ENCODE measurements around the gene AMOTL1.

Gene AMOTL1

DNA sequence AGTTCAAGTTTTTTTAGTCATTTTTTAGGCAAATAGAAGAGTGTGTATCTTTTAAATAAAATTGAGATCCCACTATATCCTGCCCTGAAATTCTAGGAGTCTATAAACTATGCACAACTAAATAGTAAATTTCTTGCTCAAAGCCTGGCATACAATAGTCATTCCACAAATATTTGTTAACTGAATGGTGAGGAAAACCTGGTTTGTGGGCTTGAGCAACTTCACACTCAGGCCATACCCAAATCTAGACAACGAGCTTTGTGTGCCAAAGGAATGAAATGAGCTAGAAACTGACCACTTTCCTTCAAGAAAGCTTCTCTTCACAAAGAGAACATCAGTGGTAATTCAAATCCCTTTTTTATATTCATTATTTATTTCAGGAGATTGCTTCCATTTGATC, 39.6 kb upstream of the AMOTL1 start:
- H3K36me3 ChIP-seq (ENCODE audit: control insufficient read depth in 4 of 4, insufficient read depth in 4 of 4, low read length in 3 of 4): no peaks in the 10 kb centered on the region
- H3K4me1 ChIP-seq (ENCODE audit: control extremely low read depth in 1 of 4, control insufficient read depth in 4 of 4, insufficient read depth in 4 of 4, low read length in 3 of 4): peaks cover 0 to 6% (median 3%) of the 10 kb centered on the region in 4 experiments
- no peak overlapping the region for H3K27ac ChIP-seq (ENCODE audit: insufficient read depth in 1 of 2, low read depth in 1 of 2, low read length in 2 of 2, poor library complexity in 1 of 2, severe bottlenecking in 2 of 2)
- no peak for DNase-seq
- POLR2A ChIA-PET: no interaction called here
- peaks cover 0 to 2% (median 0%) of the 10 kb centered on the region in 5 experiments for H3K27me3 ChIP-seq (replicated peaks in 2 of 5; ENCODE audit: control insufficient read depth in 4 of 5, insufficient read depth in 5 of 5, low read length in 4 of 5)
- WGBS (ENCODE audit: insufficient coverage): no CpG with 5 or more reads among the region's 1 CpG
- CTCF ChIA-PET: interaction anchor here (0.7 to 1.3 kb wide), 2 partner anchors 27 to 105 kb away, joined by 3 to 4 read pairs; no protein-coding TSS in a partner anchor
- H3K4me3 ChIP-seq (ENCODE audit: control insufficient read depth in 1 of 7, extremely low read depth in 1 of 7, insufficient read depth in 4 of 7, low read depth in 2 of 7, low read length in 6 of 7): no peak overlapping the region
- no peaks in the 10 kb centered on the region for H3K9me3 ChIP-seq (ENCODE audit: control extremely low read depth in 1 of 5, control insufficient read depth in 4 of 5, insufficient read depth in 2 of 5, low read depth in 1 of 5, low read length in 4 of 5)

DNA sequence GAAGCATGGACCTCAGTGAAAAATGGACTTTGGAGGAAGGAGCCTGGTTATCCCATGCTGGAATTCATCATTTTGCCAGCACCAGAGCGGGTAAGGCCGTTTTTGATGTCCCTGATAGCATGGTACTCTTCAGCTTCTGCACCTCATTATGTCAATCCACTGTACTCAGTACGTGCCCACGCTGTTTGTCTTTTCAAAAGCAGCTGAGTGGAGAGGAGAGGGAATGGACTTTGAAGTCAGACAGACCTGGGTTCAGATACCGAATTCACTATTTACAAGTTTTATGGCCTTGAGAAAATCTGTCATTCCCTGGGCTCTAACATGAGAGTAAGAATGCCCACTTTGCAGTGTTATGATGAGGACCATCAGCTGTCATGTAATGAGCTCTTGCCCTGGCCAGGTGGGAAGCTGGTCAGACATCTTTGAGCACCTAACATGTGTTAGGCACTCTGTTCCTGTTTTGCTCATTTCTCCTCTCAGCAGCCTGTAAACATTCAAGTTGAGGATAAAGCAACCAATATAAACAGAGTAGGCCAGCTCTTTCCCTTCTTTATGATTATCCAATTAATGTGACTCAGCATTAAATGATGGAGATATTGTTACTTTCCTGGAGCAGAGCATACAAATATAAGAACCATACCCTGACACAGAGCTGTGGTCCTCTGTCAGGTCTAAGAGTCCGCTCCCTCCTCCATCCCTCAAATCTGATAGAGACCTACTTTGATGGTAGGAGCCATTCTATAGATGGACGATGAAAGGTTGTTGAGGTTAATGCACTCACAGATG, 39.0 kb upstream of the AMOTL1 start:
- H3K9me3 ChIP-seq (ENCODE audit: control extremely low read depth in 1 of 5, control insufficient read depth in 4 of 5, insufficient read depth in 2 of 5, low read depth in 1 of 5, low read length in 4 of 5): no peaks in the 10 kb centered on the region
- CTCF ChIA-PET: interaction anchor here (0.7 to 1.4 kb wide), 3 partner anchors 12 to 106 kb away, joined by 3 to 4 read pairs (median 3); no protein-coding TSS in a partner anchor
- no peak overlapping the region for H3K27ac ChIP-seq (ENCODE audit: insufficient read depth in 1 of 2, low read depth in 1 of 2, low read length in 2 of 2, poor library complexity in 1 of 2, severe bottlenecking in 2 of 2)

DNA sequence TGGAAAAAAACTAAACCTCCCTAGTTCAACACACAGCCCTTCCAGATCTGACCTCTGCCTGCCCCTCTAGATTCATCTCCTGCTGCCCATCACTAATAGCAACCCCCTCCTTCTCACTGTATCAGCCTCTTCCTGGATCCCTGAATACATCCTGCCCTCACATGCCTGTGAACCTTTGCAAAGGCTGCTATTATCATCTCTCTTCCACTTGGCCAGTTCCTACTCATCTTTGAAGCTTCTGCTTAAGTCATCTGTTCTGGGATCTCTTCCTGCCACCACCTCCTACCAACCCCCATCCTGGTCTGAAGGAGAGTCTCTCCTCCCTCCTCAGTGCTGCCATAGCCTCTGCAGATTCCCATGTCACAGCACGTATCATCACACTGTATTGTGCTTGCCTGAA, 38.0 kb upstream of the AMOTL1 start:
- H3K4me1 ChIP-seq (ENCODE audit: control extremely low read depth in 1 of 4, control insufficient read depth in 4 of 4, insufficient read depth in 4 of 4, low read length in 3 of 4): peaks cover 0 to 13% (median 10%) of the 10 kb centered on the region in 4 experiments
- WGBS (ENCODE audit: insufficient coverage): 100% methylated on average over 1 of the region's 1 CpG
- no peaks in the 10 kb centered on the region for H3K36me3 ChIP-seq (ENCODE audit: control insufficient read depth in 4 of 4, insufficient read depth in 4 of 4, low read length in 3 of 4)
- no peak for DNase-seq
- H3K27ac ChIP-seq (ENCODE audit: insufficient read depth in 1 of 2, low read depth in 1 of 2, low read length in 2 of 2, poor library complexity in 1 of 2, severe bottlenecking in 2 of 2): no peak overlapping the region
- peaks cover 0 to 2% (median 0%) of the 10 kb centered on the region in 5 experiments for H3K27me3 ChIP-seq (replicated peaks in 2 of 5; ENCODE audit: control insufficient read depth in 4 of 5, insufficient read depth in 5 of 5, low read length in 4 of 5)
- CTCF ChIA-PET: interaction anchor here (1.4 kb wide), 1 partner anchor 11 kb away, joined by 3 read pairs; no protein-coding TSS in a partner anchor
- POLR2A ChIA-PET: no interaction called here
- H3K4me3 ChIP-seq (ENCODE audit: control insufficient read depth in 1 of 7, extremely low read depth in 1 of 7, insufficient read depth in 4 of 7, low read depth in 2 of 7, low read length in 6 of 7): no peak overlapping the region
- no peaks in the 10 kb centered on the region for H3K9me3 ChIP-seq (ENCODE audit: control extremely low read depth in 1 of 5, control insufficient read depth in 4 of 5, insufficient read depth in 2 of 5, low read depth in 1 of 5, low read length in 4 of 5)

More for the DNA sequence above, 39.0 kb upstream of the AMOTL1 start:
- POLR2A ChIA-PET: no interaction called here
- Histone ChIP-seq H3K27me3 (replicated peaks in 2 of 5; ENCODE audit: control insufficient read depth in 4 of 5, insufficient read depth in 5 of 5, low read length in 4 of 5) (peaks cover 0 to 2% (median 0%) of the 10 kb centered on the region in 5 experiments), H3K4me3 (ENCODE audit: control insufficient read depth in 1 of 7, extremely low read depth in 1 of 7, insufficient read depth in 4 of 7, low read depth in 2 of 7, low read length in 6 of 7) (no peak overlapping the region), H3K36me3 (ENCODE audit: control insufficient read depth in 4 of 4, insufficient read depth in 4 of 4, low read length in 3 of 4) (no peaks in the 10 kb centered on the region), H3K4me1 (ENCODE audit: control extremely low read depth in 1 of 4, control insufficient read depth in 4 of 4, insufficient read depth in 4 of 4, low read length in 3 of 4) (peaks cover 0 to 6% (median 3%) of the 10 kb centered on the region in 4 experiments)
- WGBS (ENCODE audit: insufficient coverage): 100% methylated on average over 5 of the region's 7 CpGs
- no peak for DNase-seq

DNA sequence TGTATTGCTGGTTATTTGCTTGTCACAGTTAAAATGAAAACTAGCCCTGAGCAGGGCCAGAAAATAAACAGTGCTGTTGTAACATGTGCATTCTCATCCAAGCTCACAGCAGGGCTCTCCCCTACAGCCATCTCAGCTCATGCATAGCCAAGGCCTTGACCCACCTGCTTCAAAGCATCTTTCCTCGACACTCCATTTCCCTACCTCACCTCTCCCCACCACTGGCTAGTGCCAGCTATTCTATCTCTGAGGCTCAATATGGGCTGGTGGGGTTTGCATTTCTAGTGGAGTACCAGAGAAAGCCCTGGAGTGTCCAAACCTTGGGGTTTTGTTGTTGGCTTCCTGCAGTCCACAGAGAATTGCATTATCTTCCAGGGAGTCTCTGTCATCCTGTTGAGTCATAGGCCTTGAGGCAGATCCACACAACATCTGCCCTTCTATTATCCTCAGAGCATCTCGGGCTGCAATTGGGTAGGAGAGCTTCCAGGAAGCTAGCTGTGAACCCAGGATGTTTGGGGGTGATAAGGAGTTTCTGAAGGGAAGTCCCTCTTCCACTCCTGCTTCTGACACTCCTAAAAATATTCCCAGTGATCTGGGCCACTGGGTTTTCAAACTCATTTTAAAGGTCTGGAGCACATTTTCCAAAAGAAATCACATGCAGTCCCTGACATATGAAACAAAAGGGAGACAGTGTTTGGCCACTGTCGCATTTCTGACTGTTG, 36.1 kb upstream of the AMOTL1 start:
- Histone ChIP-seq H3K4me3 (ENCODE audit: control insufficient read depth in 1 of 7, extremely low read depth in 1 of 7, insufficient read depth in 4 of 7, low read depth in 2 of 7, low read length in 6 of 7) (no peak overlapping the region), H3K36me3 (ENCODE audit: control insufficient read depth in 4 of 4, insufficient read depth in 4 of 4, low read length in 3 of 4) (no peaks in the 10 kb centered on the region), H3K27me3 (replicated peaks in 2 of 5; ENCODE audit: control insufficient read depth in 4 of 5, insufficient read depth in 5 of 5, low read length in 4 of 5) (peaks cover 0 to 2% (median 0%) of the 10 kb centered on the region in 5 experiments), H3K9me3 (ENCODE audit: control extremely low read depth in 1 of 5, control insufficient read depth in 4 of 5, insufficient read depth in 2 of 5, low read depth in 1 of 5, low read length in 4 of 5) (no peaks in the 10 kb centered on the region), H3K4me1 (ENCODE audit: control extremely low read depth in 1 of 4, control insufficient read depth in 4 of 4, insufficient read depth in 4 of 4, low read length in 3 of 4) (peaks cover 0 to 13% (median 11%) of the 10 kb centered on the region in 4 experiments), H3K27ac (ENCODE audit: insufficient read depth in 1 of 2, low read depth in 1 of 2, low read length in 2 of 2, poor library complexity in 1 of 2, severe bottlenecking in 2 of 2) (no peak overlapping the region)
- ChIA-PET CTCF (interaction anchor here (0.6 to 3.4 kb wide), 3 partner anchors 10 to 212 kb away, joined by 3 to 13 read pairs (median 6); no protein-coding TSS in a partner anchor), POLR2A (no interaction called here)
- DNase-seq: no peak
- WGBS (ENCODE audit: insufficient coverage): no CpG with 5 or more reads among the region's 3 CpGs

DNA sequence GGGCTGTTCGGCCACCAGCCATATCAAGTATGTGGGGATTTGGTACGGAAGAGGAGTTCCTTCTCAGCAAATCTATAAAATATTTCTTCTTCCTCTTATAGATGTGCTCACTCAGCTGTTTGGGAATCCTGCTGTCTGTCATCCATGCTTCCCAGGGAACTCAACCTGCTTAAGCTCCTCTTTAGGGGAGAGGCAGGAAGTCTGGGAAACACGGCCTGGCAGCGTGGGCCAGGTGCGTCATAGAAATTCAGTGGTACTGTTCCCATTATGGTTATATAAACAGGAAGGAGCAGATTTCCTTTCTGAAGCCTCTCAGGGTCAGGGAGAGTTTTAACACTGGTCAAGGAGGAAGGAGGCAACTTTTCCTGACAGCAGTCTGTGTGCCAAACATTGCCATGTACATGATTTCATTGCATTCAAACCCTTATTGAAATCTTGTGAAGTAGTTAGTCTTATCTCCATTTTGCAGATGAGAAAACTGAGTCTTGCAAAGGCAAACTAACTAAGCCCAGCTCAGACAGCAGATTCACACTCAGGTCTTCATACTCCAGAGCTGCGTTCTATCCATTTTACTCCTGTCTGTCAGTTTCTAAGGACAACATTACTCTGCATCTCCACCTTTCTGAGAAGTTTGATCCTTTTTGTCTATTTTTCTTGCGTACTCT, 35.4 kb upstream of the AMOTL1 start:
- CTCF ChIA-PET: interaction anchor here (1.8 to 3.4 kb wide), 2 partner anchors 10 to 110 kb away, joined by 6 to 13 read pairs; no protein-coding TSS in a partner anchor
- Histone ChIP-seq H3K36me3 (ENCODE audit: control insufficient read depth in 4 of 4, insufficient read depth in 4 of 4, low read length in 3 of 4) (no peaks in the 10 kb centered on the region), H3K4me3 (ENCODE audit: control insufficient read depth in 1 of 7, extremely low read depth in 1 of 7, insufficient read depth in 4 of 7, low read depth in 2 of 7, low read length in 6 of 7) (no peak overlapping the region), H3K27ac (ENCODE audit: insufficient read depth in 1 of 2, low read depth in 1 of 2, low read length in 2 of 2, poor library complexity in 1 of 2, severe bottlenecking in 2 of 2) (no peak overlapping the region), H3K27me3 (replicated peaks in 2 of 5; ENCODE audit: control insufficient read depth in 4 of 5, insufficient read depth in 5 of 5, low read length in 4 of 5) (peaks cover 0 to 2% (median 0%) of the 10 kb centered on the region in 5 experiments), H3K4me1 (ENCODE audit: control extremely low read depth in 1 of 4, control insufficient read depth in 4 of 4, insufficient read depth in 4 of 4, low read length in 3 of 4) (peaks cover 0 to 13% (median 11%) of the 10 kb centered on the region in 4 experiments), H3K9me3 (ENCODE audit: control extremely low read depth in 1 of 5, control insufficient read depth in 4 of 5, insufficient read depth in 2 of 5, low read depth in 1 of 5, low read length in 4 of 5) (no peaks in the 10 kb centered on the region)
- WGBS (ENCODE audit: insufficient coverage): 60% methylated on average over 4 of the region's 7 CpGs
- no peak for DNase-seq
- POLR2A ChIA-PET: no interaction called here

DNA sequence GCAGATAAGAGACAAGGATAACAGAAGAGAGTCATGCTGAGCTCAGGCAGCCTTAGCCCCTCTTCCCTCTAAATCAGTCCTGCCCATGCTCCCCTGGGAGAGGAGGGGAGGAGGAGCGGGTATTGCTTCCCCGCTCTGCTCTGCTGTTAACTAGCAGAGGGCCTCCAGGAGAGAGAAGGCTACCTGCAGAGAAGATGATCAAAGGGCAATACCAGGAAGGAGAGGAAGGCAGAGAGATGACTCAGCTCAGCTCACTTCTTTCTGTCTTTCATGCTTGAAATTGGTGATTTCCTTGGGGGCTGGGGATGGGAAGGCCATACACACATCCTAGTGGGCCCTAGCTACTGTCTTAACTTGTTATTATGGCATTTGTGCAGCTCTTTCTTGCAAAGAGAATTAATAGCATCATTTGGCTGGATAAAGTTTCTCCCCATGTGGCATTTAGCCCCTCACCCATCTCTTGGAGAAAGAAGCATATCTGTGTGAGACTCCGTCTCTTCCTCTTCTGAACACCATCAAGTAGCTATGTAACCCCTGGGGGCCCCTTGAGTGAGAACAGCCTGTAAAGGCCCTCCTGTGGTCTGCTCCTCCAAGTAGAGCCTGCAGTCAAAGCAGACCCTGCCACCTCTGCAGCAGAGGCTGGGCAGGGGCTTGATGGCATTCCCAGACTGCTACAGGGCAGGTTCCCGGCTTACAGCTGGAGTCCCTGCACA, 33.4 kb upstream of the AMOTL1 start:
- Histone ChIP-seq H3K4me1 (ENCODE audit: control extremely low read depth in 1 of 4, control insufficient read depth in 4 of 4, insufficient read depth in 4 of 4, low read length in 3 of 4) (peaks cover 0 to 13% (median 11%) of the 10 kb centered on the region in 4 experiments), H3K27ac (ENCODE audit: insufficient read depth in 1 of 2, low read depth in 1 of 2, low read length in 2 of 2, poor library complexity in 1 of 2, severe bottlenecking in 2 of 2) (no peak overlapping the region), H3K9me3 (ENCODE audit: control extremely low read depth in 1 of 5, control insufficient read depth in 4 of 5, insufficient read depth in 2 of 5, low read depth in 1 of 5, low read length in 4 of 5) (no peaks in the 10 kb centered on the region), H3K4me3 (ENCODE audit: control insufficient read depth in 1 of 7, extremely low read depth in 1 of 7, insufficient read depth in 4 of 7, low read depth in 2 of 7, low read length in 6 of 7) (no peak overlapping the region), H3K27me3 (replicated peaks in 2 of 5; ENCODE audit: control insufficient read depth in 4 of 5, insufficient read depth in 5 of 5, low read length in 4 of 5) (peaks cover 0 to 13% (median 10%) of the 10 kb centered on the region in 5 experiments), H3K36me3 (ENCODE audit: control insufficient read depth in 4 of 4, insufficient read depth in 4 of 4, low read length in 3 of 4) (no peaks in the 10 kb centered on the region)
- ChIA-PET POLR2A (no interaction called here), CTCF (interaction anchor here (0.9 to 2.0 kb wide), 4 partner anchors 14 to 111 kb away, joined by 3 to 6 read pairs (median 4); no protein-coding TSS in a partner anchor)
- DNase-seq: peak in 1 of 3 donors; percentile 18
- WGBS (ENCODE audit: insufficient coverage): 100% methylated on average over 2 of the region's 4 CpGs
